Heart left ventricle (tissue), 16 donors: Measurements from ENCODE around the gene RALGPS1. TPM values are rescaled to one million over a fixed set of nuclear protein-coding genes. Genes with fewer than 3 reads are reported as not detected.

Experiments used
- ATAC-seq, 4 donors: fragments of 200-7000 bp; cut with Tn5 transposase; one replicate each; pipeline ENCODE4 v1.9.1; 2020 to 2022; ENCODE audit warnings: moderate library complexity in 4 of 4, mild to moderate bottlenecking in 3 of 4, moderate number of reproducible peaks in 1 of 4
- DNase-seq, 5 donors: peaks; one replicate each; pipeline ENCODE4 v3.0.0-alpha.2; 2020
- H3K27ac ChIP-seq, 12 donors: fragments of 200-600 bp; sonication (generic) in 4 of 12; one replicate each; pipeline versions ENCODE4 v1.5.0 to v1.8.0; 2016 to 2022; ENCODE audit warnings: mild to moderate bottlenecking in 2 of 12
- H3K27me3 ChIP-seq, 9 donors: fragments of 200-600 bp; sonication (generic) in 2 of 9; one replicate each; pipeline versions ENCODE4 v1.5.1 to v1.8.0; 2016 to 2022; ENCODE audit warnings: mild to moderate bottlenecking in 3 of 9
- H3K36me3 ChIP-seq, 9 donors: fragments of 200-600 bp; sonication (generic) in 2 of 9; one replicate each; pipeline versions ENCODE4 v1.5.0 to v1.8.0; 2018 to 2022; ENCODE audit warnings: mild to moderate bottlenecking in 2 of 9
- H3K4me1 ChIP-seq, 12 donors: fragments of 200-600 bp; sonication (generic) in 4 of 12; one replicate each; pipeline versions ENCODE4 v1.5.0 to v1.8.0; 2016 to 2022; ENCODE audit warnings: mild to moderate bottlenecking in 3 of 12
- H3K4me3 ChIP-seq, 12 donors: fragments of 200-600 bp; sonication (generic) in 4 of 12; one replicate each; pipeline versions ENCODE4 v1.5.0 to v1.8.0; 2017 to 2022; ENCODE audit warnings: mild to moderate bottlenecking in 9 of 12, moderate library complexity in 4 of 12
- H3K9me3 ChIP-seq, 12 donors: fragments of 200-600 bp; sonication (generic) in 4 of 12; one replicate each; pipeline versions ENCODE4 v1.5.0 to v1.8.0; 2016 to 2022; ENCODE audit warnings: mild to moderate bottlenecking in 1 of 12
- POLR2A ChIP-seq, 2 donors: fragments of 450-650 bp; IDR thresholded peaks; one replicate each; pipeline ENCODE4 v1.6.1; 2017; ENCODE audit warnings: antibody characterized with exemption in 2 of 2, mild to moderate bottlenecking in 2 of 2, moderate library complexity in 2 of 2
- WGBS, 4 donors: extraction: QIAGEN DNeasy Blood & Tissue Kit in 2 of 4; methylation state at CpG; one replicate each; pipeline versions ENCODE4 v1.1.5 to v1.1.7; 2013 to 2018; 5-methylcytosine and 5-hydroxymethylcytosine counted together
- intact Hi-C, 10 donors: fragments of 100-400 bp; cut with DNase I; formaldehyde crosslinking; loops; one replicate each; pipeline versions ENCODE4 v1.11.1 to v1.14.2; 2022
- polyA plus RNA-seq, 2 donors: library from polyadenylated mRNA; stranded (reverse); fragments of 200-250 nt; gene quantifications; one replicate each; pipeline ENCODE4 v1.2.3, GENCODE V29; 2013
- total RNA-seq, 9 donors: library from RNA; depleted of rRNA in 2 of 9; stranded (reverse); fragments of >200 nt in 2 of 9; fragmentation: NEBNext Ultra II Directional in 3 of 9; extraction: Animal tissue kit (Norgen Biotek cat#: 25700) in 3 of 9; gene quantifications; one replicate each; pipeline versions ENCODE4 v1.1.0 to v1.2.4, GENCODE V29; 2016 to 2023
- TF ChIP-seq, protein P1 (sequence below), 12 donors: fragments of 200-600 bp; sonication (generic) in 4 of 12; IDR thresholded peaks; one replicate each; pipeline versions ENCODE4 v1.5.0 to v1.8.0; 2018 to 2022; ENCODE audit warnings: antibody characterized with exemption in 12 of 12, mild to moderate bottlenecking in 5 of 12
- donor health status: ischemic (EF 13 %, LVEDD 7.1; RV severe dilation, severe dysfunction).
- donor health status: healthy with polysubstance abuse.
- donor health status: DM: no; HTN: yes; CAD: no.
- donor health status: DM: no; HTN: no; CAD: no.
- donor health status: ischemic (EF 25% LVEDD 6.9; RV normal size, moderate dysfunction).
- donor health status: ischemic (EF 25% LVEDD 5.7; RV mildly dilated, moderate dysfunction).
- donor health status: healthy.
- donor health status: DM: yes; HTN: yes; CAD: no.
- donor health status: ischemic (EF 35%, LVEDD 5.7; RV mildly dilated, moderate dysfunction).
- donor health status: nonischemic (EF 11% LVEDD 7.7; RV severe dilation, severe dysfunction).
- donor health status: DM: yes; HTN: yes; CAD: no.
- donor health status: PGD.
- donor health status: ischemic (EF 29% LVEDD 5.4; RV normal size, mild dysfunction).
- donor health status: nonischemic (EF 23%, LVEDD 6.1; RV moderate dilation, normal function).

Gene RALGPS1
- total and polyA plus RNA-seq, 11 donors: 8.0 to 21.8 (median 14.4) TPM

DNA sequence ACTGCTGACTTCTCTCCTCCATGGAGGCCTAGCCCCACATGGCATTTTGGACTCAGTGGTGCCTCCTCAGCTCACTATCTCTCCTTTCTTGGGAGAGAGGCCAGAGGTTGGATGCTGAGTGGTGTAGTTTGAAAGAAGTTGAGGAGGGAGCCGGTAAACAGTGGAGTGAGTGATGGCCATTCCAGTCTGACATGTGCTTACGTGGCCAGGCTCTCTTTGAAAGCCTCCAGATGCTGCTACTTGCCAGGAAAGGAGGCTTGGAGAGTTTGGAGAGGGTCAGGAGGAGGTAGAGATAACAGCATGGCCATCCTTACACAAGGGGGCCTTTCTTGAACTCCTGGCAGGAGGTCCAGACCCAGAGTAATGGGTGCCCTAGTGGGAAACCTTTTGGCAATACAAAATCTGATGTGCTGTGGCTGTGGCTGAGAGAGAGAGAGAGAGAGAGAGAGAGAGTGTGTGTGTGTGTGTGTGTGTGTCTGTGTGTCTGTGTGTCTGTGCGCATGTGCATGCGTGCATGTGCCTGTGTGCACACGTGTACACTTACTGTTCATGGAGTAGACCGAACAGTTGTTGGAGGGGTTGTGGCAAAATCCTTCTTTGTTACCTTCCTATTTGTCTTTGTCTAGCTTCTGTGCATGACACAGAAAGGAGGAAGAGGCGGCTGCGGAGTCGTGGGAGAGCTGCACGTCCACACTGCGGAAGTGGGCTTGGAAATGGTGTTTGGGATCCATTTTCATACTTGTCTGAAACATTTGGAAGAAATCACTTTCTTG is 37.8 kb downstream of the RALGPS1 start:
- intact Hi-C loops: no loop called here
- Histone ChIP-seq H3K36me3 (no peaks in the 10 kb centered on the region), H3K9me3 (no peaks in the 10 kb centered on the region), H3K4me1 (peaks cover 0 to 33% (median 15%) of the 10 kb centered on the region in 12 donors), H3K27me3 (no peaks in the 10 kb centered on the region), H3K4me3 (no peak overlapping the region), H3K27ac (peak overlapping the region in 6 of 12 donors; percentile 17 to 60 (median 39))
- 59 to 71% (median 66%) methylated on average over 11 of the region's 11 CpGs for WGBS, 4 donors
- ATAC-seq: peak; percentile 6 to 44 (median 26)
- no peak for DNase-seq
- TF ChIP-seq, protein P1, sequence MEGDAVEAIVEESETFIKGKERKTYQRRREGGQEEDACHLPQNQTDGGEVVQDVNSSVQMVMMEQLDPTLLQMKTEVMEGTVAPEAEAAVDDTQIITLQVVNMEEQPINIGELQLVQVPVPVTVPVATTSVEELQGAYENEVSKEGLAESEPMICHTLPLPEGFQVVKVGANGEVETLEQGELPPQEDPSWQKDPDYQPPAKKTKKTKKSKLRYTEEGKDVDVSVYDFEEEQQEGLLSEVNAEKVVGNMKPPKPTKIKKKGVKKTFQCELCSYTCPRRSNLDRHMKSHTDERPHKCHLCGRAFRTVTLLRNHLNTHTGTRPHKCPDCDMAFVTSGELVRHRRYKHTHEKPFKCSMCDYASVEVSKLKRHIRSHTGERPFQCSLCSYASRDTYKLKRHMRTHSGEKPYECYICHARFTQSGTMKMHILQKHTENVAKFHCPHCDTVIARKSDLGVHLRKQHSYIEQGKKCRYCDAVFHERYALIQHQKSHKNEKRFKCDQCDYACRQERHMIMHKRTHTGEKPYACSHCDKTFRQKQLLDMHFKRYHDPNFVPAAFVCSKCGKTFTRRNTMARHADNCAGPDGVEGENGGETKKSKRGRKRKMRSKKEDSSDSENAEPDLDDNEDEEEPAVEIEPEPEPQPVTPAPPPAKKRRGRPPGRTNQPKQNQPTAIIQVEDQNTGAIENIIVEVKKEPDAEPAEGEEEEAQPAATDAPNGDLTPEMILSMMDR (IDR thresholded peaks at IDR 0.05): no peak
- no peak for TF ChIP-seq POLR2A (IDR thresholded peaks at IDR 0.05)

GRCh38 chr9:126953041-126953809 is 38.6 kb downstream of the RALGPS1 start:
- Histone ChIP-seq H3K27ac (peak overlapping the region in 5 of 12 donors; percentile 9 to 60 (median 21)), H3K4me3 (no peak overlapping the region), H3K9me3 (no peaks in the 10 kb centered on the region), H3K36me3 (no peaks in the 10 kb centered on the region), H3K4me1 (peaks cover 0 to 38% (median 20%) of the 10 kb centered on the region in 12 donors), H3K27me3 (no peaks in the 10 kb centered on the region)
- 76 to 79% (median 77%) methylated on average over 8 of the region's 8 CpGs for WGBS, 4 donors
- TF ChIP-seq, protein P1 (IDR thresholded peaks at IDR 0.05): no peak
- no peak for TF ChIP-seq POLR2A (IDR thresholded peaks at IDR 0.05)
- intact Hi-C loops: no loop called here
- DNase-seq: no peak
- no peak for ATAC-seq

- ATAC-seq (no peak), DNase-seq (no peak)
- Histone ChIP-seq H3K4me3 (no peak overlapping the region), H3K4me1 (peaks cover 0 to 58% (median 23%) of the 10 kb centered on the region in 12 donors), H3K9me3 (no peaks in the 10 kb centered on the region), H3K27me3 (no peaks in the 10 kb centered on the region), H3K36me3 (no peaks in the 10 kb centered on the region), H3K27ac (peak overlapping the region in 8 of 12 donors; percentile 6 to 91 (median 84))
- 68 to 79% (median 71%) methylated on average over 5 of the region's 5 CpGs for WGBS, 4 donors
- intact Hi-C loops: loop anchor here in 1 of 10 donors (5.0 kb wide), 1 partner anchor 231 kb away; no protein-coding TSS in a partner anchor
- TF ChIP-seq, protein P1 (IDR thresholded peaks at IDR 0.05): no peak
- TF ChIP-seq POLR2A (IDR thresholded peaks at IDR 0.05): no peak
These were observed 41.2 kb downstream of the RALGPS1 start for GRCh38 chr9:126955811-126956210.
